HUES48 (cell line): ENCODE data around the gene ZNF615.
A peak's percentile ranks its signal among the peaks of the same experiment; 100 is the strongest.

Experiments used
- H3K27ac ChIP-seq: one replicate; pipeline ENCODE4 v1.7.0; 2013; ENCODE audit warnings: low read depth, low read length, inconsistent platforms
- H3K27me3 ChIP-seq: 2 replicates; pipeline ENCODE4 v1.6.1; 2013; ENCODE audit warnings: mild to moderate bottlenecking, low read length; ENCODE audit not compliant: control insufficient read depth, insufficient read depth
- H3K36me3 ChIP-seq: 2 replicates; pipeline ENCODE4 v1.6.1; 2013; ENCODE audit warnings: low read length; ENCODE audit not compliant: control insufficient read depth, insufficient read depth
- H3K4me1 ChIP-seq: 2 replicates; pipeline ENCODE4 v1.6.1; 2013; ENCODE audit warnings: mild to moderate bottlenecking, low read length; ENCODE audit not compliant: control insufficient read depth, insufficient read depth
- H3K4me3 ChIP-seq: 2 replicates; pipeline ENCODE4 v1.5.1; 2013; ENCODE audit warnings: mild to moderate bottlenecking, low read depth, low read length
- H3K9ac ChIP-seq: 2 replicates; pipeline ENCODE4 v1.6.1; 2013; ENCODE audit warnings: mild to moderate bottlenecking, low read depth, low read length, moderate library complexity
- H3K9me3 ChIP-seq: 2 replicates; pipeline ENCODE4 v1.6.1; 2013; ENCODE audit warnings: low read length; ENCODE audit not compliant: control insufficient read depth, insufficient read depth

Gene ZNF615

DNA sequence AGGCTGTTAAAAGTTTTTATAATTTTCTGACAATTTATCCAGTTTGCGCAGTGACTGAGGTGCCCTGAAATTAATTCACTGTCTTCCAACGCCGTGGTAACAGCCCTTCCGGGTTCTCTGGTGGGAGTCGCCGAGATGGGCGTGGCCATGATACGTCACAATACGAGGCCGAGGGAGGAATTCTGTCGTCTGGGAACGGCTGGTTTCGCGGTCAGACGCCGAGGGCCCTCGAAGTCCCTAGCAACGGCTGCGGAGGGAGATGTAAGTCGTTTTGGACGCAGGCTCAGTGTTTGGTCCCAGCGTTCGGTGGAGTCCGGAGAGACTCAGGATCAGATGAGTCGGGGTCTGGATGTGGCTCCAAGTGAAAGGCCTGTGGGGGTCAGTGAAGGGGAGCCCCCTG is 59.0 kb downstream of the ZNF615 start:
- Histone ChIP-seq H3K4me3 (no peak overlapping the region), H3K9ac (no peak overlapping the region), H3K27me3 (no peaks in the 10 kb centered on the region), H3K4me1 (no peaks in the 10 kb centered on the region), H3K9me3 (peaks cover 87% of the 10 kb centered on the region), H3K36me3 (peaks cover 29% of the 10 kb centered on the region), H3K27ac (no peak overlapping the region)

DNA sequence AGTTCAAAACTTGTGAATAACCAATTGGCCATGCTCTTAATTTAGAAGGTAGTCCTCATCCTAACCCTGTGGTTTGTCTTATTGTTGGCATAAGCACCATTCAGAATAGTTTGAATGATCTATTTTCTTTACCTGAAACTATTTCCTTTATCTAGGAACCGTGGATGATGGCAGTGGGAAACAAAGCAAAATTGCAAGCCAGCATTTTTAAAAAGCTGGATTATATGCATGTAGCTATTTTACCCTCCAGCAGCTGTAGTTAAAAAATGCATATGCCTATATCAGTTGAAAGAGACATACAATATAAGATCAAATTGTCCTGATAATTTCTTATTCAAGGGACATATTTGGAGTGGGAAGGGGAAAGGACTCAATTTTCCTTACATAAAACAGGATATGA is 61.4 kb downstream of the ZNF615 start:
- Histone ChIP-seq H3K4me3 (no peak overlapping the region), H3K36me3 (peaks cover 52% of the 10 kb centered on the region), H3K4me1 (no peaks in the 10 kb centered on the region), H3K27ac (no peak overlapping the region), H3K9me3 (peaks cover 97% of the 10 kb centered on the region), H3K9ac (no peak overlapping the region), H3K27me3 (no peaks in the 10 kb centered on the region)

DNA sequence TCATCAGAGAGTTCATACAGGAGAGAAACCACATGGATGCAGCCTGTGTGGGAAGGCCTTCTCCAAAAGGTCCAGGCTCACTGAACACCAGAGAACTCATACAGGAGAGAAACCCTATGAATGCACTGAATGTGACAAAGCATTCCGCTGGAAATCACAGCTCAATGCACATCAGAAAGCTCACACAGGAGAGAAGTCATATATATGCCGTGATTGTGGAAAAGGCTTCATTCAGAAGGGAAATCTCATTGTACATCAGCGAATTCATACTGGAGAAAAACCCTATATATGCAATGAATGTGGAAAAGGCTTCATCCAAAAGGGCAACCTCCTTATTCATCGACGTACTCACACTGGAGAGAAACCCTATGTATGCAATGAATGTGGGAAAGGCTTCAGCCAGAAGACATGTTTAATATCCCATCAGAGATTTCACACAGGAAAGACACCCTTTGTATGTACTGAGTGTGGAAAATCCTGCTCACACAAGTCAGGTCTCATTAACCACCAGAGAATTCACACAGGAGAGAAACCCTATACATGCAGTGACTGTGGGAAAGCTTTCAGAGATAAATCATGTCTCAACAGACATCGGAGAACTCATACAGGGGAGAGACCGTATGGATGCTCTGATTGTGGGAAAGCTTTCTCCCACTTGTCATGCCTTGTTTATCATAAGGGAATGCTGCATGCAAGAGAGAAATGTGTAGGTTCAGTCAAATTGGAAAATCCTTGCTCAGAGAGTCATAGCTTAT is 63.0 kb downstream of the ZNF615 start:
- Histone ChIP-seq H3K9me3 (peaks cover 97% of the 10 kb centered on the region), H3K9ac (no peak overlapping the region), H3K36me3 (peaks cover 68% of the 10 kb centered on the region), H3K4me3 (peak overlapping the region; percentile 31; the same call in 1 of the 2 replicates), H3K27me3 (no peaks in the 10 kb centered on the region), H3K27ac (no peak overlapping the region), H3K4me1 (no peaks in the 10 kb centered on the region)
